Measurements from ENCODE around the gene TOM1L2.

TOM1L2 gene

GRCh38 chr17:17851103-17852002, 120.8 kb downstream of the TOM1L2 start:
- no peak for DNase-seq (ENCODE audit: low read depth in 3 of 3, low spot score in 1 of 3)

GRCh38 chr17:17849845-17850373, 122.3 kb downstream of the TOM1L2 start:
- DNase-seq (ENCODE audit: low read depth in 3 of 3, low spot score in 1 of 3) = no peak

GRCh38 chr17:17849147-17849820, 122.9 kb downstream of the TOM1L2 start:
- DNase-seq (ENCODE audit: low read depth in 3 of 3, low spot score in 1 of 3) = peak; percentile 52 to 60 (median 59)

GRCh38 chr17:17848311-17849082, 123.7 kb downstream of the TOM1L2 start:
- no peak for DNase-seq (ENCODE audit: low read depth in 3 of 3, low spot score in 1 of 3)

DNA sequence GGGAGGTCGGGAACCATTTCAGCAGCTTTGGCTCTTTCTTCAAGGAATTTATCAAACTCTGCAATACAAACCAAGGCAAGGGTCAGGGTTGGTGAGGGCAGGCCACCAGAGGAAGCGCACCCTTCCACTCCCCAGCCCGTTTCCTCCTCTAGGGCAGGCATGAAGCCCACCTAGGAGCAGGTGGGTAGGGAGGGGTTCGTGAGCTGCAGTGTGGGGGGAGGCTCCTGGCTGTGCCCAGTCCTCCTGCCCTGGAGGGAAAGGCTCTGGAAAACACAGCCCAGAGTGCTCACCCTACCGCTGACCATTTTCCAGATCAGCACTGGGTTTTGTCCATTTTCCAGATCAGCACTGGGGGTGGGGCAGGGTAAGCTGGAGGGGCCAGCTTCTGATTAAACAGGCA, 124.5 kb downstream of the TOM1L2 start:
- no peak for DNase-seq (ENCODE audit: low read depth in 3 of 3, low spot score in 1 of 3)

- DNase-seq (ENCODE audit: low read depth in 3 of 3, low spot score in 1 of 3) = no peak
These were observed 125.0 kb downstream of the TOM1L2 start for GRCh38 chr17:17847118-17847689.

- no peak for DNase-seq (ENCODE audit: low read depth in 3 of 3, low spot score in 1 of 3)
These were observed 125.6 kb downstream of the TOM1L2 start for GRCh38 chr17:17846645-17847044.

DNA sequence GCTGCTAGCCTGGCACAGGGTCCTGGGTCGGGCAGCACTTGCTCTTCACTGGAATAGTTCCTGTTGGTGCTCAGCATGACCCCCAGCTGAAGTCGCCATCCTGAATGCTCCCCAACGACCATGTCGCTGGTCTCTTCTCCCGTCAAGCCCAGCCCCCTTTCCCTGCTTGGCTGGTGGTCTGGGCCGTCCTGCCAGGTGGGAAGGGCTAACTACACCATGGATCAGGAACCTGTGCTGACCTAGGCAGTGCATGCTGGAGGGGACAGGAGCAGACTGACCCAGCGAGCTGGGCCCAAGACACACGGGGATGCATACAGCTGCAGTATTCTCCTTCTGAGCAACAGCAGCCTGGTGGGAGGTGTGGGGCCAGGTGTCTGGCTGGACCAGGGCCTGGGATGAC, 126.2 kb downstream of the TOM1L2 start:
- no peak for DNase-seq (ENCODE audit: low read depth in 3 of 3, low spot score in 1 of 3)

DNA sequence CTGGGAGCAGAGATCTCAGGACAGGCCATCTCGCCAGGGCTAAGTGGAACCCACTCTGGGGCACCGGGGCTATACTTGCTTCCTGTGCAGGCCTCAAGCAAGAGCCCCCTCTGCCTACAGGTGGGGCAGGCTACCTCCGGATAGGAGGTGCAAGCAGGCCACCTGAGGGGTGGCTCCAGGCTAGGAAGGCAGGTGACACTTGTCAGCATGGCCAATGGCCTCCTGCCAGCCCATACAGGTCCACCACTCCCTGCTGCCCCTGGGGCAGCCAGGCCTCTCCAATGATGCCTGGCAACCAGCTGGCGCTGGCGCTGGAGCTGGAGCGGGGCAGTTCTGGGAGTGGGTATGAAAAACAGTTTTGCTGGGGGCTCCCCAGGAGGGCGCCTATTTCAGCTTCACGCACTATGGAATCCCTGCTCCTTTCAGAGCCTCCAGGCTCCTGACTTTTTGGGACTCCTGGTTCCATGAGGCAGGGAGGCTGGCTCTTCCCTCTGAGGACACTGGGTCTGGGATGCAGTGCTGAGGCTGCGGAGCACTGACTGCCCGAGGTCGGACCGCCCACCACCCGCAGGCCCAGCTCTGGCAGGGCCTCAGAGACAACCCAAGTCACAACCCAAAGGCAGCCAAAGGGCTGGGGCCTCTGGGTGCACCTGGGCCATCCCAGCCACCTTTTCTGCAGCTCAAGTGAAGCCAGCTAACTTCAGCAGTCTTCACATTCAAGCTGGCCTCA, 127.0 kb downstream of the TOM1L2 start:
- no peak for DNase-seq (ENCODE audit: low read depth in 3 of 3, low spot score in 1 of 3)

- no peak for DNase-seq (ENCODE audit: low read depth in 3 of 3, low spot score in 1 of 3)
These were observed 127.7 kb downstream of the TOM1L2 start for GRCh38 chr17:17844500-17844899.

DNA sequence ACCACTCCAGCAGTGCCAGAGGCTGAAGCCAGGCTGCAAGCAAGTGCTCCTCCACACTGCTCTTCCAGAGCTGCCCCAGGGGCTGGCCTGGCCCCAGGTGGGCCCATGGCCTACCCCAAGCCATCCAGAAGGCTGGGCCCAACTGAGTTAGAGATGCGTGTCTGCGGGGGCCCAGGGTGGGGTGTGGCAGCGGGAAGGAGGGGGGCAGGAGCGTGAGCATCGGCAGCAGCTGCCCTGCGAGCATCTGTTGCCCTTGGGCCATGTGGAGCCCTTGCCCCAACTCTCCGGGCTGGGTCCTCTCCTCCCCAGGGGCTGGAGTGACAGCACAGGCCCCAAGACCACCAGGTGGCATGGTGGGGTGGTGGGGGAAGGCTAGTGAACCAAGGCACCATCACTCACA, 128.1 kb downstream of the TOM1L2 start:
- DNase-seq (ENCODE audit: low read depth in 3 of 3, low spot score in 1 of 3) = no peak

- DNase-seq (ENCODE audit: low read depth in 3 of 3, low spot score in 1 of 3) = no peak
These were observed 129.1 kb downstream of the TOM1L2 start for GRCh38 chr17:17843096-17843495.

DNA sequence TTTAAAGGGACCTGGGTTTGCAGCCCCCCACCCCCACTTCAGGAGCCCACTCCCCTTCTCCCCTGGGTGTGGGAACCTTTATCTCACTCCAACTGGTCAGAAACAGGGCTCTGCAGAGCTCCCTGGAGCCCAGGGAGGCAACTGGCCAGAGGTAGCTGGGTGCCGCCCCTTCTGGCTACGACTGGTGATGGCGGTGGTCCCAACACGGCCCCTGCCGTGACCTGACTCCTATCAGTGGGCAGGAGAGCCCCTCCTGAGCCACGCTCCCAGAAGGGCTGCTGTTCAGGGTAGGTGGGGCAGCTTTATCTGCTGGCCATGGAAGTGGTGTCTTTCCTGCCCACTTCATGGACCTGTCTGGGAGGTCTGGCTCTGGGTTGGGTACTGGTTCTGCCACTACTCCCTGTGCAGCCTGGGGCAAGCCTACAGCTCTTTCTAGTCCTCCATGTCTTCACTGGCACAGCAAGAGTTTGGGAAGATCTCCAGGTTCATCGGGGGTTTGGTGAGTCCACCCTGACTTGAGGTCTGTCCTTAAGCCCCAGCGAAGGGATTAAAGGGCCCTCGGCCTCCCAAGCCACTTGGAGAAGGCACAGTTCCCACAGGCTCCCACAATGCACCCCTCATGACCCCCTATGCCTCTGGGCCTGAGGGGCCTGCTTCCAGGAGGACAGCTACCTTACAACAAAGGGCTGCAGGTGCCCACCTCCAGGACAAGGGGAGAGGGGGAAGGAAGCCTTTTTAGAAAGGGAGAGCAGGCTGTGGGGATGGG, 129.9 kb downstream of the TOM1L2 start:
- DNase-seq (ENCODE audit: low read depth in 3 of 3, low spot score in 1 of 3) = no peak

DNA sequence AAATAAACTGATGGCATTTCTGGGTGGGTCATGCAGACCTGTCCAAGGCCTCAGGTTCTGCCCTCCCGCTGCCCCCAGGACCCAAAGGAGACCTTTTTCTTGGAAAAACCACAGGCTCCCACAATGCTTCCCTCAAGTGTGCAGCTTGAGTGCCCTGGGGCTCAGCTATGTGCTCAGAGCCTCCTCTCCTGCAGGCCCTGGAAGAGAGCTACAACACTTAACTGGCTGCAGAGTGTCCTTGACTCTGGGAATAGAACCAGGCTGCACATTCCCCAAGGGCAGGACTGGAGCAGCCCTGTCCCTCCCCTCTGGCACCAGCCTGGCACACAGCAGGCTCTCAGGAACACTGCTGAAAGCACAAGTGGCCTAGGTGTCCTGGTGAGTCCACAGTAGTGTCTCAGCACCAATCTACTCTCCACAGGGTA, 130.6 kb downstream of the TOM1L2 start:
- DNase-seq (ENCODE audit: low read depth in 3 of 3, low spot score in 1 of 3) = no peak

DNA sequence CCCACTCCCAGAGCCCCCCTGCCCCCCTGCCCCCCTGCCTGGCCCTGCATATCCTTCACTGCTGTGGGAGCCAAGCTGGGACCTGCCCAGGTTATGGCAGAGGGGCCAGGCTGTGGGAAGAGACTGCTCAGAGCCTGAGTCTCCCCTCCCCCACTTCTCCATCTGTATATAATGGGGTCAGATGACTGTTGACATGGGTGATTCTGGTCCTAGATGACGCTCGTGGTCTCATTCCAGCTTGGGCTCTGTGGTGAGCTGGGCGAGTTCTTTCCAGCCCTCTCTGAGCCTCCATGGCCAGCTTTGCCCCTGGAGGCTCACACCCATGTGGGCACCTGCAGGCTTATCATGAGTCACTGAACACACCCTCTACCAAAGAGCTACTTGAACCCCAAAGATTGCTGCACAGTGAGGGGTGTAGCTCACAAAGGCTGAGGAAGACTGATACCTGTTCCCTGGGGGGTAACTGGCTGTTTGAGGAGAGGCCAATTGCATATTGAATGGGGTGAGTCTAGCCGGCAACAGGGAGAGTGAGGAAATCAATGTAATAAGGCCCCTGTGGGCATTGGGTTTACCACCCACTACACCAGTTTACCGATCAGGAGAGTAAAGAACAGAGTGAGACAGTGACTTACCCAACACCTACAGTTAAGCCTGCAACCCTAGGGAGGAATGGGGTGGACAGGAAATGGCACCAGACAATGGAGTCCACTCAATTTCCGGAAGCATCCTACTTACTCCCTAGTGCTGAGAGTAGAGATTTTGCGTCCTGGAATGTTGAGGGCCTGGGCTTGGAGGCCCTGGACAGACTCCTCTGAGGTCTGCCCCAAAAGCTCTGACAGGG, 131.2 kb downstream of the TOM1L2 start:
- DNase-seq (ENCODE audit: low read depth in 3 of 3, low spot score in 1 of 3) = no peak

GRCh38 chr17:17839791-17840707, 132.2 kb downstream of the TOM1L2 start:
- peak; percentile 21 to 67 (median 60) for DNase-seq (ENCODE audit: low read depth in 3 of 3, low spot score in 1 of 3)

Data from stimulated activated CD4-positive, alpha-beta T cell treated with anti-CD3 and anti-CD28 coated beads, TNF-alpha, amount 100 ng/mL, for 1 hour (primary cell).